NCI-H526 (cell line): ENCODE results near the gene ANAPC16.
"Not testable (repeated sequence)": the region's sequence is repeated elsewhere in the genome, so short reads cannot be mapped to it uniquely, and the experiment has no call there.

Source experiments
- DNase-seq, 2 experiments: peaks; one replicate each; lab custom pipeline; 2025; lab: John Stamatoyannopoulos, UW

ANAPC16 gene

DNA sequence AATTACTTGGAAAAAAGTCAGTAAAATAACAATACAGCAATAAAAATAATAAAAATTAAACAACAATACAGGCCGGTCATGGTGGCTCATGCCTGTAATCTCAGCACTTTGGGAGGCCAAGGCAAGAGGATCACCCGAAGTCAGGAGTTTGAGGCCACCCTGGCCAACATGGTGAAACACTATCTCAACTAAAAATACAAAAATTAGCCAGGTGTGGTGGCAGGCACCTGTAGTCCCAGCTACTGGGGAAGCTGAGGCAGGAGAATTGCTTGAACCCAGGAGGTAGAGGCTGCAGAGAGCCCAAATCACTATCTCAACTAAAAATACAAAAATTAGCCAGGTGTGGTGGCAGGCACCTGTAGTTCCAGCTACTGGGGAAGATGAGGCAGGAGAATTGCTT, 4.0 kb upstream of the ANAPC16 start:
- DNase-seq = not testable (repeated sequence)

DNA sequence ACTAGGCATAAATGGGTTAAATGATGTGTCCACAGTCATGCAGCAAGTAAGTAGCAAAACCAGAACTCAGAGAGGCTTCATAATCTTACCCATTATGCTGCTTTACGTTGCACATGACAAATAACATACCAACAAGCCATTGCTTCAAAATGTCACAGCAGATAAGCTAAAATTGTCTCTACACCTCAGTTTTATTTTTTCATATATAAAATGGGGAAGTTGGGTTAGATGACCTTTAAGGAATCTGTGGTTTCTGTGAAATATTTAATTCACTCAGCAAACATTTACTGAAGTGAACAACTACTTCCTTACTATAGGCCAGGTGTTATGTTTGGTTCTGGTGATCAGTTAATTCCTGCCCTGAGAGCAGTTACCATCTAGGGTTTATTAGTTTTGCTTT, 2.5 kb downstream of the ANAPC16 start:
- no peak for DNase-seq

DNA sequence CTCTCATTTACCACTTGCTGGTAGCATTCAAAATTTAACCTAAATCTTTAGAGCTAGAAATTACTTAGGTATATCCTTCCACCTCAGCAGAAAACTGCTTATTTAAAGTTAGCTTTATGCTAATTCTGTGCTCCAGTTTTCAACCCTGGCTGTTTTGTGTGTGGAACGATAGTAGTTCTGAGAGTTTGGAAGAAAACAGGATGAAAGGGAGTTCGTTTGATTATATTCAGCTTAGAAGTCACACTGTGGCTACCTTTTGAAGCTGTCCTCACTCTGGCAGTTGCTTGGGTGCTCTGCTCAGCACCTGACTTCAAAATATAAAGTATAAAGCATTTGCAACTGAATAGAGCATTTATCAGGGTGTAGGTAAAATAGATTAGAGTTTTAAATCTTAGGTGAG, 2.9 kb downstream of the ANAPC16 start:
- DNase-seq = no peak

DNA sequence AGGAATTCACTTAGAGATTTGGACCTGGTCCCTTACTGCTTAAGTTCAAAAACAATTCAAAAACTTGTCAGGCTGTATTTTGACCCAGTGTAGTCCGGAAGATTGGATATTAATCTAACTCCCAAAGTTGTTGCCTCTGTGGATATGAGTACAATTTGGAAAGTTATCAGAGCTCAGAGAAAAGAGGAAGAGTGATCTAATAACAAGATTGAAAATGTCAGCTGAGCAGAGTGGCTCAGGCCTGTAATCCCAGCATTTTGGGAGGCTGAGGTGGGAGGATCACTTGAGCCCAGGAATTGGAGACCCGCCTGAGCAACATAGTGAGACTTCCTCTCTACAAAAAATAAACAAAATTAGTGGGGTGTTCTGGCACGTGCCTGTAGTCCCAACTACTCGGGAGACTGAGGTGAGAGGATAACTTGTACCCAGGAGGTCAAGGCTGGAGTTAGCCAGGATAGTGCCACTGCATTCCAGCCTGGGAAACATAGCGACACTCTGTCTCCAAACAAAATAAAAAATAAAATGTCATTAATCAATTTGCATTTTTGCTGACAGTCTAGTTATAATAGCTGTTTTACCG, 3.5 kb downstream of the ANAPC16 start:
- DNase-seq = no peak

DNA sequence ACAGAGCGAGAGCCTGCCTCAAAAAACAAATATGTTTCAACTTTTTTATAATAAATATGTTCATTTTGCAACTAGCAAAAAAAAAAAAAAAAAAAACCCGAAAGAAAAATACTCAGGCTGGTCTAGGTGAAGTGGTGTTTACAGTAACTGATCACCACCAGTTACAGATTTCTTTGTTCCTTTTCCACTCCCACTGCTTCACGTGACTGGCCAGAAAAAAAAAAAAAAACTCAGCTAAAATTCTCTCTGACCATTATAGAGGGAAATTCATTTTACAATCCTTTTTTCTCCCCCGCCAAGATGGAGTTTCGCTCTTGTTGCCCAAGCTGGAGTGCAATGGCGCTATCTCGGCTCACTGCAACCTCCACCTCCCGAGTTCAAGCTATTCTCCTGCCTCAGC, 4.8 kb downstream of the ANAPC16 start:
- DNase-seq = no peak

DNA sequence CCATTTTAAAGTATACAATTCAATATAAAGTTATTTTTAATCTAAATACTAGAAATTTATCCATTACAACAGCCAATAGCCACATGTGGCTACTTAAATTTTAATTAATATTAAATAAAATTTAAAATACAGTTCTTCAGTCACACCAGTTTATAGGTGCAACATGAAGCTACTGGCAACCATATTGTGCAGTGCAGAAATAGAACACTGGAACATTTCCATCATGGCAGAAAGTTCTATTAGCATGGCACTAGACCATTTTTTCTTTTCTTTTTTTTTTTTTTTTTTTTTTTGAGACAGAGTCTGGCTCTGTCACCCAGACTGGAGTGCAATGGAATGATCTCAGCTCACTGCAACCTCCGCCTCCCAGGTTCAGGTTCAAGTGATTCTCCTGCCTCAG, 5.5 kb downstream of the ANAPC16 start:
- DNase-seq = no peak

DNA sequence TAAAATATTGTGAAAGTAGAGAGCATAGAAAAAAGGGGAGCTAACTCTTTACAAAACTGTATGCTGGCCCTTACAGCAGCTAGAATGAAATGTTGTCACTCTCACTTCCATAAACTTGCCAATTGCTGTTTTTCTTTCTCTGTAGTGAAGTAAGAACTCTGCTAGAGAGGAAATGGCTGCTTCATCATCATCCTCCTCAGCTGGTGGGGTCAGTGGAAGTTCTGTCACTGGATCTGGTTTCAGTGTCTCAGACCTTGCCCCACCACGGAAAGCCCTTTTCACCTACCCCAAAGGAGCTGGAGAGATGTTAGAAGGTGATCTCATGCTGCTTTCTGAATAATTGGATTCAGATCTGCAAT, 7.9 kb downstream of the ANAPC16 start:
- no peak for DNase-seq

DNA sequence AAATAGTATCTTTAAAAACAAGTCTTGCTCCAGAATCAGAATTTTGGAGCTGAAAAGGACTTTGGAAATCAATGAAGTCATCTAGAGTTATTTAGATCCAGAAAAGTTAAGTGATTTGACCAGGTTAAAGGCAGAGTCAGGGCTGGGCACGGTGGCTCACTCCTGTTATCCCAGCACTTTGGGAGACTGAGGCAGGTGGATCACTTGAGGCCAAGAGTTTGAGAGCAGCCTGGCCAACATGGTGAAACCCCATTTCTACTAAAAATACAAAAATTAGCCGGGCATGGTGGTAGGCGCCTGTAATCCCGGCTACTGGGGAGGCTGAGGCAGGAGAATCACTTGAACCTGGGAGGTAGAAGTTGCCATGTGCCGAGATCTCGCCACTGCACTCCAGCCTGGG, 8.4 kb downstream of the ANAPC16 start:
- DNase-seq = not testable (repeated sequence)

DNA sequence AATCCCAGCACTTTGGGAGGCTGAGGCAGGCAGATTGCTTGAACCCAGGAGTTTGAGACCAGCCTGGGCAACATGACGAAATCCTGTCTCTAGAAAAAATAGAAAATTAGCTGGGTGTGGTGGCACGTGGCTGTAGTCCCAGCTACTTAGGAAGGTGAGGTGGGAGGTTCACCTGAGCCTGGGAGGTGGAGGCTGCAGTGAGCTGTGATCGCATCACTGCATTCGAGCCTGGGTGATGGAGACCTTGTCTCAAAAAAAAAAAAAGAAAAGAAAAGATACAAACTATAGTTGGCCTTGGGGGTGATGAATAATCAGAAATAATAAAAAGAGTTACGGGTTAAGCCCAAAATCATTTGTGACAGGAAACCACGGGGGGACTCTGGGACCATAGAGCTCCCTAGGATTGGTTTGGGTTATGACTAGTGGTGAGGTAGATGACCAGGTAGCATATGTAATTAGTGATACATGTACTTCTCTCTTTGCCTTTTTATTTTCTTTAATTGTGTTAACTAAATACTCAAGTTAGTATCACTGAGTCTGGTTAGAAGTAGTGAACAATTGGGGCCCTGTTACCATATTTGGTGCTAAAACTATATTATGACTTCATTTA, 10.7 kb downstream of the ANAPC16 start:
- DNase-seq = no peak

DNA sequence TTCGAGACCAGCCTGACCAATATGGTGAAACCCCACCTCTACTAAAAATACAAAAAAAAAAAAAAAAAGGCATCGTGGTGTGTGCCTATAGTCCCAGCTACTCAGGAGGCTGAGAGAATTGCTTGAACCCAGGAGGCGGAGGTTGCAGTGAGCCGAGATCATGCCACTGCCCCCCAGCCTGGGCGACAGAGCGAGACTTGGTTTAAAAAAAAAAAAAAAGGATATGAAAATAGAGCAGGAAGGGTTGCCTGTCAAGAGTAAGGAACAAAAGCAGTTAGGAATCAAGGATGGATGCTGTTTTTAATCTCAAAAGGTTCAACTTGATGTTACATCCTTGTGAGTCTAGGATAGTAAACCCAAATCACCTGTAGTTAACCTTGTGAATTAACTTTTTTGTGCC, 12.0 kb downstream of the ANAPC16 start:
- no peak for DNase-seq

DNA sequence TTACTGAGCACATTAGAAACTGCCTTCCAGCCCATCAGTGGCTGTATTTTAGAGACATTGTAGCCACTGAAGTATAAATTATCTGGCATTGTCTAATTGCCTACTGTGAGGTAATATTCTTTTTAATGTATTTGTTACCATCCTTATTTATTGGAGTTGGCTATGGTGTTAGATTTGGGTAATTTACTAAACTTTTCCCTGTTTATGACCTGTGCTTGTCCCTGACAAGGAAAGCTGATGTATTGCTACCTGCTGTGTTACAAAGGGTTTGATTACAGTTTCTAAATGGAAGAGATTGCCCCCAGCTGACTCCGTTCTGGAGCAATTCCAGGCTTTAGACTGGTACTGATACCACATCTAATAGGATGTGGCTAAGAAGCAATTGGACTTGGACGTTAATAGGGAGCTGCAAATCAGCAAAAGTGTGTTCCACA, 12.5 kb downstream of the ANAPC16 start:
- no peak for DNase-seq

DNA sequence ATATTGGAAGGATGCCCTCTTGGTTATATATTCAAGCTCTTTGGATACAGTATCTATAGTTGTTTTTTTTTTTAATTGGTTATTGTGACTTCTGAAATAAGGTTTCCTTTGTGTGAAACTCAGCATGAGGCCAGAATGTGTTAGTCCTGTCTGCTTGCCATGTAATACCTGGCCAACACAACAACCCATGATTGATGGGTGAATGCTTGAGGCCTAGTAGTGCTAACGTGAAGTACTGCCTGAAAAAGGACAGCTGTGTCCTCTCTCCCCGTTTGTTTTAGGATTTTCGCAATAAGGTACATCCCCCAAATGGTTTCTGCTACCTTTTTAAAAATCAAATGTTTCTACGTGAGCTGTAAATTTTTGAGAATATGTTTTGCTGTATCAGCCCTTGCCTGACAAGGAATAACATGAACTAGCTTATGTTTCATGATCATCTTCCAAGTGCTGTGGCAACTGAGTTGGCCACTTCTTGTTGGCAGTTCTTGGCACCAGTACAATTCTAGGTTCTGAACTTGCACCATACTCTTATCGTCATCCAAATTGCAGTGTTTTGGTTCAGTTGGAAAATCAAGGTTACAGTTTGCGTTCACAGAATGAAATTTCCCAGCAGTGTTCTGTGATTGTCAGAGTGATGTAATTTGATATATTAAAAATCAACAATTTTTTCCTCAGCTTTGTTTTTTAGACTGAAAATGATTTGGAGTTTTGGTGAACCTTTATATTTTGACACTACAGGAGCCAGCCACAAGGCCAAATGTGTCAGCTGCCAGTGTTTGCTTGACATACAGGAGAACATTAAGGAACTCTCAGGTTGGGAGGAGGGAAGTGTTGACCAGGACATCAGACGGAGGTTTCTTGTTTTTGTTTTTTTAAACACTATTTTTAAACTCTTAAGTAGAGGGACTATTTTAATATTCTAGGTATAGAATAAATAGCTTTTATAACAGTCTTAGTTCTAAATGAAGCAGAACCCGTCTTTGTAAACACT, 13.7 kb downstream of the ANAPC16 start:
- DNase-seq = no peak

DNA sequence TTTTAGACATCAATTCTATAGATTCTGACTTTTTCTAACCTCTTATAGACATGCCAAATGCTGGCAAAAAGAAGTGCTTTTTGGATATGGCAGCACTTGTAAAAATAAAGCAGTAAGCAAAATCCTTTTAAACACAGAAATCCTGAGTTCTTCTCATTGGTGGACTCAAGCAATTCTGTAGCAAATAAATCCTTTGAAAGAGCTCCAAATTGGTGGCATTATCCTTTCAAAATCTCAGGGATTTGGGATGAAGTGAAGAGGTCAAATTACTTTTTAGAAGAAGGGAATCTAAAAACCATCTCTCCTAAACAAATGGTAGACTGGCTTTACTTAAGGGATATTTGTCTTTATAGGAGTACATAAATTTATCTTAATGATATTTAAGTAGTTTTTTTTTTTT, 17.8 kb downstream of the ANAPC16 start:
- DNase-seq = no peak

DNA sequence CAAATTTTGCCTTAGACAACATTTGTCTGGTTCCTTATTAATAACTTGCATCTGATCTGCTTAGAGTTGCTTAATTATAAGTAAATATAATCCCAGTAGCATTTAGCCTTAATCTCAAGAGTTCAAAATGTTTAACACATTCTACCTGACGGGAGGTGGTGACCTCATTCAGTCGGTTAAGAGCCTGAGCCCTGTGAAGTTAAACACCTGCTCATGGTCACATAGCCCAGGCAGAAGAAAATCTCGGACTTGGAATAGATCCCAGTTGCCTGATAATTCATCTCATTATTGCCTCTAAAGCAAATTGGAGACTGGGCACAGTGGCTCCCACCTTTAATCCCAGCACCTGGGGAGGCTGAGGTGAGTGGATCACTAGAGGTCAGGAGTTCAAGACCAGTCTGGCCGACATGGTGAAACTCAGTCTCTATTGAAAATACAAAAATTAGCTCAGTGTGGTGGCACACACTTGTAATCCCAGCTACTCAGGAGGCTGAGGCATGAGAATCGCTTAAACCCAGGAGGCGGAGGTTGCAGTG, 18.8 kb downstream of the ANAPC16 start:
- DNase-seq = no peak

DNA sequence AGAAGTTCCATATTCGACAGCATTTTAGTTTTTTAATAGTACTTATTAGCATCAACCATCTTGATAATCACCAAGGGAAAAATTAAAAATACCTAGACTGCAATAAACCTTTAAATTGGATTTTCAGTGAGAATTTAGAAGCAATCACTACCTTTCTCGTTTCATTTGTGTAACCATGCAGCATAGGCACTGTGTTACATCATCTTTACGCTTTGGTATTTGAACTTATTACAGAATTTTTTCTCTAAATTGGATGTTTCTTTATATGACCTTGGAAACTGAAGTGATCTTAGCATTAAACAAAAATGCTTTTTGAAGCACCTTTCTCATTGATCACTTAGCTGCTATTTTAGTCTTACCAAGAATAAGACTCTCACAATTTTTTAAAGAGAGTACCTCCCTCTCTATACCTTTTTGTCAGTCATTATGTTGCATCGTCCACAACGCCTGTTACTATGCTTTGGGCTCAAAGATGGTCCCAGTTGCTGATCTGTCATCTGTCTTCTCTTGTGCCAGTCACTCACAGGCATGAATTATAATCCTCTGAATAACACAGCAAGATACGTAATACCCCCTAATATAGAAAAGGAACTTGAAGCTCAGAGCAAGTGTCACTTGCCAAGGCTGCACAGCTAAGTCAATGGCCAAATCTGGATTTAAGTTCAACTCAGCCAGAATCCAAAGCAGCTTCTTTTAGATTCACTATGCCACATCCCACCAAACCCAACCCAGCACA, 19.9 kb downstream of the ANAPC16 start:
- DNase-seq = no peak

DNA sequence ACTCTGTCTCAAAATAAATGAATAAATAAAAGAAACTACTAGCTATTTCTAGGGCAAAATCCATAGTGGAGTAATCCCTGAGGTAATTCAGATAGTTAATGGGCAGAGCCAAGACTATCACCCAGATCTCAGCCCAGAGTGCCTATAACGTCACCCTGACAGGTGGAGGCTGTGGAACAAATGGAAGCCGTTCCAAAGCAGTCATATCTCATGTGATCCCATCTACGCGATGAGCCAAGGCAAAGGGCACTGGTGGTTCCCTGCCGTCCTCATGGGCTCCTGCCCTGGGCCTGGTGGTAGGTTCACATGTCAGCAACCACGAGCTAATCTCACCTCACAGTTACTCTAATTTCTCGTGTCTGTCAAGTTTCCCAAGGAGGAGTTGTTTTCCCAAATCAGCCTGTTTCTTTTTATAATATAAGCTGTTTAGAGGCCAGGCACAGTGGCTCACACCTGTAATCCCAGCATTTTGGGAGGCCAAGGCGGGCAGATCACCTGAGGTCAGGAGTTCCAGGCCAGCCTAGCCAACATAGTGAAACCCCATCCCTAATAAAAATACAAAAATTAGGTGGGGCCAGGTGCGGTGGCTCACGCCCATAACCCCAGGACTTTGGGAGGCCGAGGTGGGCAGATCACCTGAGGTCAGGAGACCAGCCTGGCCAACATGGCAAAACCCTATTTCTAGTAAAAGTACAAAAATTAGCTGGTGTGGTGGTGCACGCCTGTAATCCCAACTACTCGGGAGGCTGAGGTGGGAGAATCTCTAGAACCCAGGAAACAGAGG, 22.8 kb downstream of the ANAPC16 start:
- no peak for DNase-seq

DNA sequence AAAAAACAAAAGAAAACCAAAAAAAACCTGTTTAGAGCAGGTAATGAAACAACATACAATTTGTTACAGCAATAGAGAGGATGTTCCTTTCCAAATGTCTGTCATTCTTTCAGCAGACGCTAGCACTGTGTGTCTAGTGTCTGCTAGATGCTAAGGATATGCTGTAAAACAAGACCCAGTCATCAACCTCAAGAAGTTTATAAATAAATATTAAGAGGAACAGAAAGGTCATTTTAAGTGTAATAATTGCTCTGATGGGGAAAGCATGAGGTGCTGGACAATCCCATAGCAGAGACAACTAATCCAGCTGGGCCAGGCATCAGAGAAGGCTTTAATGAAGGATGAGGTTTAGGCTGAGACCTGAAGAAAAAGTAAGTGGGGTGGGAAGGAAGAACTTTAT, 23.6 kb downstream of the ANAPC16 start:
- no peak for DNase-seq

DNA sequence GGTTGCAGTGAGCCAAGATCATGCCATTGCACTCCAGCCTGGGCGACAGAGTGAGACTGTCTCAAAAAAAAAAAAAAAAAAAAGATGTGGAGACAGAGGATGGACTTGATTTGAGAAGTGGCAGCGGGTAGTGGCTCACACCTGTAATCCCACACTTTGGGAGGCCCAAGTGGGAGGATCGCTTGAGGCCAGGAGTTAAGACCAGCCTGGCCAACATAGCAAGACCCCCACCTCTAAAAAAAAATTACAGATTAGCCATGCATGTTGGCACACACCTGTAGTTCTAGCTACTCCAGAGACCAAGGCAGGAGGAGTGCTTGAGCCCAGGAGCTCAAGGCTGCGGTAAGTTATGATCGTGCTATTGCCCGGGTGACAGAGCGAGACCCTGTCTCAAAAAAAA, 24.6 kb downstream of the ANAPC16 start:
- no peak for DNase-seq

DNA sequence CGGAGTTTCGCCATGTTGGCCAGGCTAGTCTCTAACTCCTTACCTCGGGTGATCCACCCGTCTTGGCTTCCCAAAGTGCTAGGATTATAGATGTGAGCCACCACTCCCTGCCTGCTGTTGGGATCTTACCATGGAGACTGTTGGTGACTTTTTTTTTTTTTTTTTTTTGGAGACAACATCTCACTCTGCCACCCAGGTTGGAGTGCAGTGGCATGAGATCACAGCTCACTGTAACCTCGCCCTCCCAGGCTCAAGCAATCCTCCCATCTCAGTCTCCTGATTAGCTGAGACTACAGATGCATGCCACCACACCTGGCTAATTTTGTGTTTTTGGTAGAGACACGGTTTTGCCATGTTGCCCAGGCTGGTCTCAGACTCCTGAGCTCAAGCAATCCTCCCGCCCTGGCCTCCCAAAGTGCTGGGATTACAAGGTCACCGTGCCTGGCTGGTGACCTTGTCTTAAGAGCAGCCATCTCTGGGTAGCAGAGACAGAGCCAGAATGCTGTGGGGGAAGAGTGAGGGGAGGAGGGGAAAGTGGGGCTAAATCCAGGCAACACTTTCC, 26.0 kb downstream of the ANAPC16 start:
- DNase-seq = no peak

DNA sequence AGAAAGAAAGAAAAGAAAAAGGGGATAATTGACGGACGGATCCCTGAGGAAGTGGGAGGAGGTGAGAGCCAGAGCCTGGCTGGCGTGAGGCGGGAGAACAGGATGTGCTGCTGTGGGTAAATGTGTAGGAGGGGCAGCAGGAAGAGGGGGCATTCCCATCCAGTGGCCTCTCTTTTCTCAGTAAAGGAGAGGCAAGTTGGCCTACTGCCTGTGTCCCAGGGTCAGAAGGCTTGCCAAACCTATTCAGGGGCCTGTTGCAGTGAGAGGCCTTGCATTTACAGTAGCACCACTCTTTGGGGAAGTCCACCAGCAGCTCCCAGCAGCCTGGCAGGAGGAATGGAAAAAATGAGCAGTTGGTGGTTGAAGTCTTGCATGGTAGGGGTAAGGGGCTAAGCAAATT, 26.9 kb downstream of the ANAPC16 start:
- DNase-seq = no peak

DNA sequence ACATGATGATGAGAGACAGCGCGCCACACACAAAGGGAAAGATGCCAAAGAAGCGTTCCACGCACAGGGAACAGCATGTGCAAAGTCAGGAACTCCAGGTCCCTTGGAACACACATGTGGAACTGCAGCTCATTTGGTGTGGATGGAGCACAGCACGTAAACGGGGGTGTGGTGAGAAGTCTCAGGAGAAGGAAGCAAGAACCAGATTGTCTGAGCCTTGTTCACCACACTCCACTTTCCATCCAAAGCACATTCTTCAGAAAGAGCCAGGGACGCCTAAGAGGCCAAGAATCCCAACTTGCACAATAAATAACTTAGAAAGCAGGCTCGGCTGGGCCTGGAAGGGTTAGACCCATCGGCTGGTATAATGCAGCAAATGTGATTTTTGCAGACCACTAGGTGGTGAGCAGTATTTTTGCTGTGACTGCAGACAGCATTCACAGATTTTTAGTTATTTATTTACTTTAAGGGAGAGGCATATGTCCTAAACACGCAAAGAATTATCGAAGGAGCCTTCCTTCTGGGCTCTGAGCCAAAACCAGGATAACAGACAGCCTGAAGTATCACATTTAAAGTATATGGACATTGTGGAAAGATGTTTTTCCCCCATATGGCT, 28.1 kb downstream of the ANAPC16 start:
- no peak for DNase-seq
